GM23248 (cell line): ENCODE data around the gene TMPRSS15. TPM values are rescaled to one million over a fixed set of nuclear protein-coding genes. Genes with fewer than 3 reads are reported as not detected.

ENCODE experiments used
- DNase-seq: peaks from one replicate; pipeline ENCODE4 v3.0.0-alpha.2; 2015
- H2AFZ ChIP-seq: fragments of 200-600 bp; sonication (generic); 2 replicates; pipeline ENCODE4 v1.6.1; 2016; ENCODE audit warnings: antibody characterized with exemption
- H3F3A ChIP-seq: fragments of 200-600 bp; sonication (generic); 2 replicates; pipeline ENCODE4 v1.6.1; 2016; ENCODE audit warnings: mild to moderate bottlenecking, antibody characterized with exemption, mixed run types; ENCODE audit not compliant: insufficient read depth
- H3K27ac ChIP-seq: fragments of 200-600 bp; sonication (generic); 2 replicates; pipeline ENCODE4 v1.5.1; 2016; ENCODE audit warnings: mild to moderate bottlenecking
- H3K27me3 ChIP-seq: fragments of 200-600 bp; sonication (generic); replicated peaks from 2 replicates; pipeline ENCODE4 v1.6.1; 2016; ENCODE audit warnings: mild to moderate bottlenecking; ENCODE audit not compliant: insufficient read depth
- H3K36me3 ChIP-seq: fragments of 200-600 bp; sonication (generic); 2 replicates; pipeline ENCODE4 v1.6.1; 2016; ENCODE audit warnings: low read depth, mild to moderate bottlenecking
- H3K4me1 ChIP-seq: fragments of 200-600 bp; sonication (generic); 2 replicates; pipeline ENCODE4 v1.6.1; 2016; ENCODE audit warnings: mild to moderate bottlenecking; ENCODE audit not compliant: insufficient read depth
- H3K4me2 ChIP-seq: fragments of 200-600 bp; sonication (generic); one replicate; pipeline ENCODE4 v1.6.1; 2016; ENCODE audit warnings: mild to moderate bottlenecking; ENCODE audit not compliant: unreplicated experiment
- H3K4me3 ChIP-seq: fragments of 200-600 bp; sonication (generic); 2 replicates; pipeline ENCODE4 v1.5.1; 2016; ENCODE audit warnings: mild to moderate bottlenecking
- H3K79me2 ChIP-seq: fragments of 200-600 bp; sonication (generic); 2 replicates; pipeline ENCODE4 v1.6.1; 2016; ENCODE audit warnings: mild to moderate bottlenecking; ENCODE audit not compliant: insufficient read depth
- H3K9ac ChIP-seq: fragments of 200-600 bp; sonication (generic); 2 replicates; pipeline ENCODE4 v1.6.1; 2016; ENCODE audit warnings: mild to moderate bottlenecking
- H3K9me2 ChIP-seq: fragments of 200-600 bp; sonication (generic); 2 replicates; pipeline ENCODE4 v1.6.1; 2016; ENCODE audit warnings: mixed run types, mild to moderate bottlenecking, moderate library complexity; ENCODE audit not compliant: insufficient read depth
- H3K9me3 ChIP-seq: fragments of 200-600 bp; sonication (generic); one replicate; pipeline ENCODE4 v1.6.1; 2017; ENCODE audit warnings: low read depth
- H4K20me1 ChIP-seq: fragments of 200-600 bp; sonication (generic); 2 replicates; pipeline ENCODE4 v1.6.0; 2016; ENCODE audit not compliant: insufficient read depth
- EZH2 ChIP-seq: fragments of 200-600 bp; sonication (generic); IDR thresholded peaks from 2 replicates; pipeline ENCODE4 v1.6.1; 2018; ENCODE audit warnings: antibody characterized with exemption, mild to moderate bottlenecking; ENCODE audit not compliant: insufficient read depth, poor library complexity, severe bottlenecking
- EZH2phosphoT487 ChIP-seq: fragments of 200-600 bp; sonication (generic); IDR thresholded peaks from 2 replicates; pipeline ENCODE4 v1.6.1; 2018; ENCODE audit warnings: antibody characterized with exemption, moderate library complexity, mild to moderate bottlenecking, low read depth; ENCODE audit not compliant: insufficient read depth
- WGBS, 2 experiments: methylation state at CpG; one replicate each; pipeline ENCODE4 v1.1.6; 2015 to 2017; ENCODE audit warnings: low lambda C conversion rate in 2 of 2, low coverage in 1 of 2; ENCODE audit errors: missing lambda C conversion rate in 2 of 2; 5-methylcytosine and 5-hydroxymethylcytosine counted together
- in situ Hi-C: fragments of 300-500 bp; cut with MboI; formaldehyde crosslinking; loops from 2 replicates; pipeline ENCODE4 v1.15.0; 2020
- polyA plus RNA-seq: library from polyadenylated mRNA; unstranded; fragments of >200 nt; fragmentation: Nextera tagmentation; extraction: Ambion mirVana; gene quantifications from 2 replicates; pipeline ENCODE4 v1.2.1, GENCODE V29; 2016
- total RNA-seq: library from RNA; depleted of rRNA; stranded (reverse); fragments of >200 nt; shearing (Covaris generic); gene quantifications from 2 replicates; pipeline ENCODE4 v1.2.3, GENCODE V29; 2014

Gene TMPRSS15
- total and polyA plus RNA-seq, 2 experiments from 2014 or later = not detected

DNA sequence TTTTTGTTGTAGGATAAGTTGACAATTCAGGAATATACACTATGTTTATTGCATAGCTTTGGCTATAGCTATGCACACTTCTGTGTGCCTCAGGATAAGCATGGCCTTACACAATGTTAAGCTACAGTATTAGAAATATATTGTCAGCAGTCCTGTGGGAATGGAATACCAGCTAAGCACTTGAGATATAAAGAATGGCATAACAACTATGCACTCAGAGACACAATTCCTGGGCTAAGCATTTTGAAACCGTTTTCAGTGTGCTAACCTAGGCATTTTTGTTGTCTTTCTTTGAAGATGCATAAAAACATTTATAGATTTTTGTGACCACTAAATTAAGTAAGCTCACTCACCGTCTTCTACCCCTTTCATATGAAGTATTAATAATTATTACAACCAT is 46.8 kb downstream of the TMPRSS15 start:
- 0 to 8% methylated on average over 2 of the region's 2 CpGs for WGBS, 2 experiments
- no peak overlapping the region for H3K4me2 ChIP-seq
- H3K27ac ChIP-seq = no peak overlapping the region
- no peak overlapping the region for H3K9ac ChIP-seq
- no peaks in the 10 kb centered on the region for H4K20me1 ChIP-seq
- H3K79me2 ChIP-seq = no peaks in the 10 kb centered on the region
- no peak overlapping the region for H2AFZ ChIP-seq
- in situ Hi-C loops = no loop called here
- peaks cover 2% of the 10 kb centered on the region for H3K9me3 ChIP-seq
- no peaks in the 10 kb centered on the region for H3K9me2 ChIP-seq
- H3F3A ChIP-seq = no peaks in the 10 kb centered on the region
- no peaks in the 10 kb centered on the region for H3K36me3 ChIP-seq
- H3K27me3 ChIP-seq = no peaks in the 10 kb centered on the region
- TF ChIP-seq EZH2 (no peak), EZH2phosphoT487 (no peak)
- no peak for DNase-seq
- no peak overlapping the region for H3K4me3 ChIP-seq
- H3K4me1 ChIP-seq = no peaks in the 10 kb centered on the region

DNA sequence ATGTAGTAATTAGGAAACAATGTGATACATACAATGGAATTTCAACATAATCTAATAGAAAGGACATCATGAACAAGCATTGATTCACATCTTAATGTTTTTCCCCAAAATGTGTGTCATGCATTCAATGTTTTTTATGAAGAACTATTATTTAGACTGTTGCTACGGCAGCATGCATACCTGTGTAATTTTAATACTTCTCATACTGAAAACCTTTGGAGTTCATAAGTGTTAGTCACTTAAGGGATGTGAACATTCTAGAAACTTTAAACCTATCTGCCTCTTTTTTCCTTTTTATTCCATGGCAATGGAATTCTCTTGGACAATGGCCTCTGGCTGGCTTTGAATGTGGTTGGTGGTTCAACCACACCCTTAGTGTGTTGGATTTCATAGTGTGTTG is 48.6 kb downstream of the TMPRSS15 start:
- H3K9me3 ChIP-seq = peaks cover 4% of the 10 kb centered on the region
- TF ChIP-seq EZH2phosphoT487 = no peak
- TF ChIP-seq EZH2 = no peak
- H3K4me3 ChIP-seq = no peak overlapping the region
- no peaks in the 10 kb centered on the region for H3K36me3 ChIP-seq
- H3K27me3 ChIP-seq = no peaks in the 10 kb centered on the region
- no peak overlapping the region for H2AFZ ChIP-seq
- H3K4me1 ChIP-seq = no peaks in the 10 kb centered on the region
- no peak for DNase-seq
- no peaks in the 10 kb centered on the region for H3K79me2 ChIP-seq
- H3F3A ChIP-seq = no peaks in the 10 kb centered on the region
- H3K4me2 ChIP-seq = no peak overlapping the region
- H3K27ac ChIP-seq = no peak overlapping the region
- no peaks in the 10 kb centered on the region for H3K9me2 ChIP-seq
- in situ Hi-C loops = no loop called here
- H3K9ac ChIP-seq = no peak overlapping the region
- WGBS, 2 experiments = 4 to 14% methylated on average over 1 of the region's 1 CpG
- no peaks in the 10 kb centered on the region for H4K20me1 ChIP-seq

DNA sequence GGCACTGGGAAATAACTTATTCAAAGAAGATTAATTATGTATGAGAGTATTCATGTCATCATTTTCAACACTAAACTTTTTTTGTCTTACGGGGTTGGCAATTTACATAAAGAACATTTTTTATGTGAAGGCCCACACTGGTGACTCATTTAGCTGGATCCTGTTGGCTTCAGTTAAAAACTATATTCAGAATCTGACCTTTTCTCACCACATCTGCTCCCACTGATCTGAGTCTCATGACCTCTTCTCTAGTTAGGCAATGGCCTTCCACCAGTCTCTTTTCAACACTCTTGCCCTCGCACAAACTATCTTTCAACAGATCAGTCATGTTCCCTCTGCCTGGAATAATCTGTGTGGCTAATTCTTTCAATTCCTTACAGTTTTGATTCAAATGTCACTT is 53.4 kb downstream of the TMPRSS15 start:
- no peak for DNase-seq
- Histone ChIP-seq H3K79me2 (no peaks in the 10 kb centered on the region), H3K9ac (no peak overlapping the region), H3F3A (no peaks in the 10 kb centered on the region), H3K4me2 (no peak overlapping the region), H3K9me3 (peaks cover 4% of the 10 kb centered on the region), H4K20me1 (no peaks in the 10 kb centered on the region), H3K4me3 (no peak overlapping the region), H3K36me3 (no peaks in the 10 kb centered on the region), H3K27ac (no peak overlapping the region), H3K27me3 (no peaks in the 10 kb centered on the region), H3K9me2 (no peaks in the 10 kb centered on the region), H3K4me1 (no peaks in the 10 kb centered on the region), H2AFZ (no peak overlapping the region)
- WGBS, 2 experiments = 2 to 5% methylated on average over 2 of the region's 2 CpGs
- in situ Hi-C loops = no loop called here
- TF ChIP-seq EZH2phosphoT487 (no peak), EZH2 (no peak)

DNA sequence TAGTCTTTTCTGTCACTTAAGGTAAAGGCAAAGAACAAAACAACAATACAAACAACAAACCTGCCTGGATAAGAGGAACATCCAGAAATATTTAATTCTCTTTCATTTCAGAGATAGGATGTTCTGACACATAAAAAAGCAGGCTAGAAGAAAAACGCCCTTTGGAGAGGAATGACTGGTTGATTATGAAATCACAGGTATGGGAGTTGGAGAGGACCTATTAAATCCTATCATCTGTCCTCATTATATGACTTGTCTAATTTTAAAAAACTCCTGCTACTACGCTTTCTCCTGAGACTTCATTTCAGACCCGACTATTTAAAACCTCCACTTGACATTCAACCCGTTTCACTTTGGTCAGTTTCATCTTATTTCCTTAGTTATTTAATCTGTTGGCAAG is 54.1 kb downstream of the TMPRSS15 start:
- H3K4me3 ChIP-seq = no peak overlapping the region
- no peak for DNase-seq
- in situ Hi-C loops = no loop called here
- WGBS, 2 experiments = 6 to 8% methylated on average over 4 of the region's 4 CpGs
- H3K36me3 ChIP-seq = no peaks in the 10 kb centered on the region
- H3K27me3 ChIP-seq = no peaks in the 10 kb centered on the region
- TF ChIP-seq EZH2 = no peak
- no peak for TF ChIP-seq EZH2phosphoT487
- H3F3A ChIP-seq = no peaks in the 10 kb centered on the region
- no peak overlapping the region for H3K27ac ChIP-seq
- H2AFZ ChIP-seq = no peak overlapping the region
- H3K4me2 ChIP-seq = no peak overlapping the region
- no peaks in the 10 kb centered on the region for H3K9me2 ChIP-seq
- no peaks in the 10 kb centered on the region for H3K4me1 ChIP-seq
- H3K9me3 ChIP-seq = peaks cover 4% of the 10 kb centered on the region
- no peak overlapping the region for H3K9ac ChIP-seq
- H3K79me2 ChIP-seq = no peaks in the 10 kb centered on the region
- no peaks in the 10 kb centered on the region for H4K20me1 ChIP-seq

DNA sequence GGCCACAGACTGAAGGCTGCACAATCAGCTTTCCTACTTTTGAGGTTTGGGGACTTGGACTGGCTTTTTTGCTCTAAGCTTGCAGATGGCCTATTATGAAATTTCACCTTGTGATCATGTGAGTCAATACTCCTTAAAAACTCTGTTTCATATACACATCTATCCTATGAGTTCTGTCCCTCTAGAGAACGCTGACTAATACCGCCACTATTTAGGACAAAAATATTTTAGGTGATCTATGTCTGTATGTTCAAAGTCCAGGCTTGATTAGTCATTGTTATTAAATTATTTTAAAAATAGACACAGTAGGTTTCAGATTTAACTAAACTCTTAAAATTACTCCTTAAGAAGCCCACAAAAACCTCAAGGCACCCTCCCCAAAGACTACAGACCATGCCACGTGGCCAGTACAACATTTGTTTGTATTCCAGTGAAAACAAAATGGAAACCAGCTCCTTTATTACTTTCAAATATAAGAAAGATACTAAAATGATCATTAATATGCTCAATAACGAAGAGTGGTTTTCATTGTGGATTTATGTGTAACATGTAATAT is 63.1 kb downstream of the TMPRSS15 start:
- 27 to 28% methylated on average over 4 of the region's 4 CpGs for WGBS, 2 experiments
- Histone ChIP-seq H3K79me2 (no peaks in the 10 kb centered on the region), H3K4me2 (no peak overlapping the region), H4K20me1 (no peaks in the 10 kb centered on the region), H3F3A (no peaks in the 10 kb centered on the region), H3K27ac (no peak overlapping the region), H3K36me3 (no peaks in the 10 kb centered on the region), H3K4me3 (no peak overlapping the region), H3K9me2 (no peaks in the 10 kb centered on the region), H3K4me1 (no peaks in the 10 kb centered on the region), H3K9ac (no peak overlapping the region), H2AFZ (no peak overlapping the region), H3K27me3 (no peaks in the 10 kb centered on the region), H3K9me3 (no peaks in the 10 kb centered on the region)
- DNase-seq = no peak
- in situ Hi-C loops = no loop called here
- TF ChIP-seq EZH2phosphoT487 = no peak
- TF ChIP-seq EZH2 = no peak
